AG04450 (cell line): Measurements from ENCODE around the gene GPX5. TPM values are rescaled to one million over a fixed set of nuclear protein-coding genes. Genes with fewer than 3 reads are reported as not detected.

ENCODE experiments used
- CTCF ChIA-PET: fragments of 300-600, 350-600 bp; formaldehyde crosslinking; extraction: SDS; loops from one replicate; lab custom pipeline; 2022; ENCODE audit warnings: antibody characterized with exemption, inconsistent platforms; lab: Charles Lee
- POLR2A ChIA-PET: fragments of 350-600 bp; formaldehyde crosslinking; extraction: SDS; loops from one replicate; lab custom pipeline; 2021; ENCODE audit warnings: antibody characterized with exemption, inconsistent platforms; lab: Yijun Ruan, JAX
- DNase-seq: peaks from one replicate; pipeline ENCODE4 v3.0.0-alpha.2; 2011; ENCODE audit warnings: low read depth, low spot score
- H3K27ac ChIP-seq: one replicate; pipeline ENCODE4 v1.5.1; 2012; ENCODE audit warnings: low read depth, low read length, control low read depth
- H3K27me3 ChIP-seq: one replicate; pipeline ENCODE4 v1.6.0; 2012; ENCODE audit warnings: low read length; ENCODE audit not compliant: control insufficient read depth, insufficient read depth
- H3K4me3 ChIP-seq: 2 replicates; pipeline ENCODE4 v1.5.1; 2011; ENCODE audit warnings: mild to moderate bottlenecking, low read depth, low read length, control low read depth
- H3K9me3 ChIP-seq: 2 replicates; pipeline ENCODE4 v1.5.1; 2012; ENCODE audit warnings: low read length; ENCODE audit not compliant: control insufficient read depth, insufficient read depth
- CTCF ChIP-seq: IDR thresholded peaks from 2 replicates; pipeline ENCODE4 v1.5.1; 2011; ENCODE audit warnings: low read depth, low read length, control low read depth, inconsistent platforms
- polyA plus RNA-seq: library from polyadenylated mRNA; depleted of rRNA; stranded (reverse); fragments of >200 nt; gene quantifications from 2 replicates; pipeline ENCODE4 v1.2.3, GENCODE V29; 2011

GPX5 gene
- polyA plus RNA-seq, 1 experiment: not detected

GRCh38 chr6:28553384-28553985, 27.8 kb downstream of the GPX5 start:
- Histone ChIP-seq H3K27me3 (peaks cover 9% of the 10 kb centered on the region), H3K27ac (no peak overlapping the region), H3K9me3 (no peaks in the 10 kb centered on the region), H3K4me3 (no peak overlapping the region)
- TF ChIP-seq CTCF: no peak
- ChIA-PET CTCF (no interaction called here), POLR2A (no interaction called here)
- DNase-seq: no peak

GRCh38 chr6:28553986-28554881, 28.6 kb downstream of the GPX5 start:
- POLR2A ChIA-PET: no interaction called here
- Histone ChIP-seq H3K4me3 (no peak overlapping the region), H3K27me3 (peaks cover 9% of the 10 kb centered on the region), H3K9me3 (no peaks in the 10 kb centered on the region), H3K27ac (no peak overlapping the region)
- TF ChIP-seq CTCF: no peak
- DNase-seq: no peak
- CTCF ChIA-PET: no interaction called here

GRCh38 chr6:28555136-28555535, 29.5 kb downstream of the GPX5 start:
- ChIA-PET POLR2A (no interaction called here), CTCF (no interaction called here)
- no peaks in the 10 kb centered on the region for H3K9me3 ChIP-seq
- H3K4me3 ChIP-seq: no peak overlapping the region
- peaks cover 9% of the 10 kb centered on the region for H3K27me3 ChIP-seq
- H3K27ac ChIP-seq: no peak overlapping the region
- no peak for DNase-seq
- TF ChIP-seq CTCF: no peak

GRCh38 chr6:28558629-28559028, 32.9 kb downstream of the GPX5 start:
- H3K9me3 ChIP-seq: no peaks in the 10 kb centered on the region
- ChIA-PET CTCF (no interaction called here), POLR2A (no interaction called here)
- no peak for DNase-seq
- H3K4me3 ChIP-seq: no peak overlapping the region
- TF ChIP-seq CTCF: no peak
- no peak overlapping the region for H3K27ac ChIP-seq
- H3K27me3 ChIP-seq: peaks cover 9% of the 10 kb centered on the region
